ENCODE measurements around the gene NDUFB2. TPM values are rescaled to one million over a fixed set of nuclear protein-coding genes. Genes with fewer than 3 reads are reported as not detected.
A peak's percentile ranks its signal among the peaks of the same experiment; 100 is the strongest.
"Not testable (repeated sequence)": the region's sequence is repeated elsewhere in the genome, so short reads cannot be mapped to it uniquely, and the experiment has no call there.

NDUFB2 gene
- total RNA-seq, 2 experiments from 2014 or later: 73.7 to 84.4 TPM

DNA sequence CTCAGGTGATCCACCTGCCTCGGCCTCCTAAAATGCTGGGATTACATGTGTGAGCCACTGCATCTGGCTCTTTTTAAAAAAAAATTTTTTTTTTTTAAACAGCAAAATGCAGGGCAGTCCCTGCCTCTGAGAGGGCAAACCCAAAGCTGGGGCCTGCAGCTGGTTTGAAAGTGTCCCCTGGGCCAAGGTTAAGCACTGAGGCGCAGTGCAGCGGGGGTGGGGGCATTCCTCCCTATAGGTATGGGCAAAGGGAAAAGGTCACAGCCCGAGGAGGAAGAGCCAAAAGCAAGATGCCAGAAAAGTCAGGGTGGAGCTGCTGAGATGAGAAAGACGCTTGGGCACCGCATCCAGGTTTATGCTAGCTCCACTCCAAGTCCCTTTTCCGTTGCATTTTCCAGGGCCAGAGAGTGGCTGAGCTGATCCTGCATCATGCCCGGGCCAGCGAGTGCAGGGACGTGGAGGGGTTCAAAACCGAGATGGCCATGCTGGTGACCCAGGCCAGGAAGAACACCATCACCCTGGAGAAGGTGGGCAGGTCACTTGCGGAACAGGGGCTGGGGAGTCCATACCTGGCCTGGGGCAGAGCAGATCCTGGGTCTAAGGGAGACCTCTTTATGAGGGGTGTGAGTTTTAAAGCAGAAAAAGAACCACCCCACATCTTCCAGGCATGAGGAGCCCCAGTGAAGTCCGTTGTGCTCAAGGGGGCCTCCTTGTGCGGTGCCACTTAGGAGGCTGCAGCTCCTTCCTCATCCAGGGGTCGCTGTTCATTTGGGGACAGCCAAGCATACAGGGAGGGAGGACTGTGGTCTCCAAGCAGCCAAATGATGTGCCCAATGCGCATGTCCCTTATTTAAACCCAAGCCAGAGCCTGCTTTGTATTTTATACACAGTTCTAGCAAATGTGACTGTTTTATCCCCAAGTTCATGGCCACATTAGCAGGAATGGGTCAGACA lies 7.0 kb upstream of the NDUFB2 start:
- Histone ChIP-seq H3K4me3 (ENCODE audit: low read length) (no peak overlapping the region), H3K27ac (ENCODE audit: low read depth in 1 of 2, low read length in 2 of 2) (no peak overlapping the region), H3K4me1 (ENCODE audit: insufficient read depth, low read length) (no peaks in the 10 kb centered on the region), H3K27me3 (ENCODE audit: control insufficient read depth in 1 of 2, insufficient read depth in 2 of 2, low read length in 2 of 2) (no peaks in the 10 kb centered on the region), H3K36me3 (ENCODE audit: insufficient read depth, low read length) (peaks cover 53% of the 10 kb centered on the region), H3K9me3 (ENCODE audit: control insufficient read depth in 1 of 2, insufficient read depth in 1 of 2, low read length in 2 of 2) (no peaks in the 10 kb centered on the region)
- no peaks in the 10 kb centered on the region for H3K27me3 Mint-ChIP-seq
- ChIA-PET POLR2A (no interaction called here), CTCF (no interaction called here)
- ATAC-seq (ENCODE audit: poor library complexity) (no peak), DNase-seq (no peak)
- TF ChIP-seq, protein P1, sequence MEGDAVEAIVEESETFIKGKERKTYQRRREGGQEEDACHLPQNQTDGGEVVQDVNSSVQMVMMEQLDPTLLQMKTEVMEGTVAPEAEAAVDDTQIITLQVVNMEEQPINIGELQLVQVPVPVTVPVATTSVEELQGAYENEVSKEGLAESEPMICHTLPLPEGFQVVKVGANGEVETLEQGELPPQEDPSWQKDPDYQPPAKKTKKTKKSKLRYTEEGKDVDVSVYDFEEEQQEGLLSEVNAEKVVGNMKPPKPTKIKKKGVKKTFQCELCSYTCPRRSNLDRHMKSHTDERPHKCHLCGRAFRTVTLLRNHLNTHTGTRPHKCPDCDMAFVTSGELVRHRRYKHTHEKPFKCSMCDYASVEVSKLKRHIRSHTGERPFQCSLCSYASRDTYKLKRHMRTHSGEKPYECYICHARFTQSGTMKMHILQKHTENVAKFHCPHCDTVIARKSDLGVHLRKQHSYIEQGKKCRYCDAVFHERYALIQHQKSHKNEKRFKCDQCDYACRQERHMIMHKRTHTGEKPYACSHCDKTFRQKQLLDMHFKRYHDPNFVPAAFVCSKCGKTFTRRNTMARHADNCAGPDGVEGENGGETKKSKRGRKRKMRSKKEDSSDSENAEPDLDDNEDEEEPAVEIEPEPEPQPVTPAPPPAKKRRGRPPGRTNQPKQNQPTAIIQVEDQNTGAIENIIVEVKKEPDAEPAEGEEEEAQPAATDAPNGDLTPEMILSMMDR (IDR thresholded peaks at IDR 0.05): no peak
- H3K9me3 Mint-ChIP-seq: no peaks in the 10 kb centered on the region
- H3K36me3 Mint-ChIP-seq (ENCODE audit: low read depth): peaks cover 60% of the 10 kb centered on the region
- H3K4me1 Mint-ChIP-seq (ENCODE audit: low read depth): no peaks in the 10 kb centered on the region
- intact Hi-C loops (cut with DNase I, micrococcal nuclease): loop anchor here in 1 of 2 experiments (10.0 kb wide), 2 partner anchors 515 to 1045 kb away; partner anchors contain the start of genes KDM7A and SSBP1
- H3K27ac Mint-ChIP-seq: no peak overlapping the region
- H3K4me3 Mint-ChIP-seq: no peak overlapping the region

DNA sequence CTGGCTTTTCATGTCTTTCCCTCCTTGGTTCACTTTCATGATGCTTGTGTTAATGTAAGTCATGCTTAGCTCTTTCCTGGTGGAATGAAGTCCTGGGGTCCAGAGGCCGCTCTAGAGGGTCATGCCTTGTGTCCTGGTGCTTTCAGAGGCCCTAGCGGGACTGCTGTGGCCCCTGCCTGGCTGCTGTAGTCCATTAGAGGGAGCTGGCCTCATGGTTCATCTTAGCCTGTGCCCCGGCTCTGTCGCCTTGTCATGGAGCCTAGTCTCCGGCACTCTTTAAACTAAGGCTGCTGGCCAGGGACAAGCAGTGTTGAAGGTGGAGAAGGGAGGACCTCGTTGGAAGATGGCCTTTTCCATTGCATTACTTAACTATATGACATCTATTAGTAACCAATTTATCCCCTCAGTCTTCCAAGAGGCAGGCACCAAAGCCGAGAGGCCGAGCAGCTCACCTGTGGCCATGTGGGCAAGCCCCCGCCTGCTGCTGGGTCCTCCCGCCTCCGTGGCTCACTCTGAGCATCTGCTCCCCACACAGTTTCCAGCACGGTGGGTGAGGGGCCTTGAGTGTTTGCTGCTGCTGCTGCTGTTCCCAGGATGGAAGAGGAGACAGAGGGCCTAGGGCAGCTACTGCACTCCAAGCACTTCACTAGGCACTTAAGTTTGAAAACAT lies 5.0 kb upstream of the NDUFB2 start:
- no peak for DNase-seq
- CTCF ChIA-PET: no interaction called here
- ATAC-seq (ENCODE audit: poor library complexity): no peak
- Histone ChIP-seq H3K4me3 (ENCODE audit: low read length) (no peak overlapping the region), H3K27me3 (ENCODE audit: control insufficient read depth in 1 of 2, insufficient read depth in 2 of 2, low read length in 2 of 2) (no peaks in the 10 kb centered on the region), H3K36me3 (ENCODE audit: insufficient read depth, low read length) (peaks cover 45% of the 10 kb centered on the region), H3K4me1 (ENCODE audit: insufficient read depth, low read length) (peaks cover 9% of the 10 kb centered on the region), H3K27ac (ENCODE audit: low read depth in 1 of 2, low read length in 2 of 2) (no peak overlapping the region), H3K9me3 (ENCODE audit: control insufficient read depth in 1 of 2, insufficient read depth in 1 of 2, low read length in 2 of 2) (no peaks in the 10 kb centered on the region)
- H3K27ac Mint-ChIP-seq: no peak overlapping the region
- POLR2A ChIA-PET: no interaction called here
- peaks cover 9% of the 10 kb centered on the region for H3K4me1 Mint-ChIP-seq (ENCODE audit: low read depth)
- intact Hi-C loops (cut with DNase I, micrococcal nuclease): loop anchor here in 1 of 2 experiments (10.0 kb wide), 2 partner anchors 517 to 1043 kb away; partner anchors contain the start of genes KDM7A and SSBP1
- H3K9me3 Mint-ChIP-seq: no peaks in the 10 kb centered on the region
- TF ChIP-seq, protein P1 (IDR thresholded peaks at IDR 0.05): no peak
- peaks cover 53% of the 10 kb centered on the region for H3K36me3 Mint-ChIP-seq (ENCODE audit: low read depth)
- no peaks in the 10 kb centered on the region for H3K27me3 Mint-ChIP-seq
- H3K4me3 Mint-ChIP-seq: no peak overlapping the region

DNA sequence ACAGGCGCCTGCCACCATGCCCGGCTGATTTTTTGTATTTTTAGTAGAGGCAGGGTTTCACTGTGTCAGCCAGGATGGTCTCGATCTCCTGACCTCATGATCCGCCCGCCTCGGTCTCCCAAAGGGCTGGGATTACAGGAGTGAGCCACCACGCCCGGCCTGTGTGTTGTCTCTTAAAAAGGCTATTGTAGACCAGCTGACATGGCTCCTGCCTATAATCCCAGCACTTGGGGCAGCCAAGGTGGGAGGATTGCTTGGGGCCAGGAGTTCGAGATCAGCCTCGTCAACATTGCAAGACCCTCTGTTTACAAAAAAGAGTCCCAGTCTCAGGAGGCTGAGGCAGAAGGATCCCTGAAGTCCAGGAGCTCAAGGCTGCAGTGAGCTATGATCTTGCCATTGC lies 2.7 kb upstream of the NDUFB2 start:
- ATAC-seq (ENCODE audit: poor library complexity); H3K4me3 Mint-ChIP-seq; CTCF ChIA-PET; H3K27me3 Mint-ChIP-seq; DNase-seq; H3K27me3 ChIP-seq (ENCODE audit: control insufficient read depth in 1 of 2, insufficient read depth in 2 of 2, low read length in 2 of 2); H3K9me3 ChIP-seq (ENCODE audit: control insufficient read depth in 1 of 2, insufficient read depth in 1 of 2, low read length in 2 of 2); H3K4me3 ChIP-seq (ENCODE audit: low read length); POLR2A ChIA-PET; H3K27ac ChIP-seq (ENCODE audit: low read depth in 1 of 2, low read length in 2 of 2); H3K9me3 Mint-ChIP-seq: not testable (repeated sequence)
- H3K36me3 Mint-ChIP-seq (ENCODE audit: low read depth): peaks cover 51% of the 10 kb centered on the region
- peaks cover 25% of the 10 kb centered on the region for H3K36me3 ChIP-seq (ENCODE audit: insufficient read depth, low read length)
- intact Hi-C loops (cut with DNase I, micrococcal nuclease): loop anchor here in 1 of 2 experiments (10.0 kb wide), 2 partner anchors 519 to 1041 kb away; partner anchors contain the start of genes KDM7A and SSBP1
- H3K27ac Mint-ChIP-seq: peak overlapping the region; percentile 42
- peaks cover 30% of the 10 kb centered on the region for H3K4me1 Mint-ChIP-seq (ENCODE audit: low read depth)
- H3K4me1 ChIP-seq (ENCODE audit: insufficient read depth, low read length): peaks cover 26% of the 10 kb centered on the region
